SK-N-SH treated with all-trans-retinoic acid at 6 μM for 48 hours (cell line): ENCODE measurements around the gene HASPIN.

Source experiments
- ATAC-seq: fragments of 200-7000 bp; cut with Tn5 transposase; 3 replicates; pipeline ENCODE4 v1.9.1; 2020; ENCODE audit warnings: mild to moderate bottlenecking, moderate library complexity
- ARNTL ChIP-seq: fragments of 450-650 bp; formaldehyde crosslinking; IDR thresholded peaks from 2 replicates; pipeline ENCODE4 v1.5.0; 2020; ENCODE audit warnings: low read depth, mild to moderate bottlenecking, moderate library complexity, borderline replicate concordance
- BACH2 ChIP-seq: fragments of 250-450 bp; sonication (Bioruptor Pico); IDR thresholded peaks from 2 replicates; pipeline ENCODE4 v1.9.0; 2021; ENCODE audit warnings: mild to moderate bottlenecking, borderline replicate concordance
- CSDC2 ChIP-seq: fragments of 250-450 bp; sonication (Bioruptor Pico); IDR thresholded peaks from 2 replicates; pipeline ENCODE4 v1.5.0; 2020; ENCODE audit warnings: mild to moderate bottlenecking, moderate library complexity
- ESRRG ChIP-seq: fragments of 250-450 bp; sonication (Bioruptor Pico); IDR thresholded peaks from 2 replicates; pipeline ENCODE4 v1.6.1; 2021; ENCODE audit warnings: mild to moderate bottlenecking
- GLIS3 ChIP-seq: fragments of 250-450 bp; sonication (Bioruptor Pico); IDR thresholded peaks from 2 replicates; pipeline ENCODE4 v1.5.0; 2020; ENCODE audit warnings: mild to moderate bottlenecking, moderate library complexity
- ISL1 ChIP-seq: fragments of 250-450 bp; sonication (Bioruptor Pico); IDR thresholded peaks from 2 replicates; pipeline ENCODE4 v2.1.2; 2022; ENCODE audit warnings: mild to moderate bottlenecking, moderate library complexity
- OSR1 ChIP-seq: fragments of 250-450 bp; sonication (Bioruptor Pico); IDR thresholded peaks from 2 replicates; pipeline ENCODE4 v1.8.0; 2022; ENCODE audit warnings: moderate library complexity, mild to moderate bottlenecking, inconsistent platforms
- PATZ1 ChIP-seq: fragments of 250-450 bp; sonication (Bioruptor Pico); IDR thresholded peaks from 2 replicates; pipeline ENCODE4 v1.8.0; 2020; ENCODE audit warnings: mild to moderate bottlenecking, moderate library complexity, borderline replicate concordance
- PPARA ChIP-seq: fragments of 250-450 bp; sonication (Bioruptor Pico); IDR thresholded peaks from 2 replicates; pipeline ENCODE4 v1.5.0; 2020; ENCODE audit warnings: mild to moderate bottlenecking, borderline replicate concordance
- RARB ChIP-seq: fragments of 250-450 bp; sonication (Bioruptor Pico); IDR thresholded peaks from 2 replicates; pipeline ENCODE4 v1.8.0; 2021; ENCODE audit warnings: mild to moderate bottlenecking, moderate library complexity
- SNAI2 ChIP-seq: fragments of 250-450 bp; sonication (Bioruptor Pico); IDR thresholded peaks from 2 replicates; pipeline ENCODE4 v1.5.0; 2020; ENCODE audit warnings: mild to moderate bottlenecking, moderate library complexity
- TCF4 ChIP-seq: fragments of 250-450 bp; sonication (Bioruptor Pico); IDR thresholded peaks from 2 replicates; pipeline ENCODE4 v1.8.0; 2021; ENCODE audit warnings: mild to moderate bottlenecking, moderate library complexity, borderline replicate concordance
- TOX ChIP-seq: fragments of 250-450 bp; sonication (Bioruptor Pico); IDR thresholded peaks from 2 replicates; pipeline ENCODE4 v1.8.0; 2021; ENCODE audit warnings: mild to moderate bottlenecking, moderate library complexity, borderline replicate concordance
- TSHZ2 ChIP-seq: fragments of 250-450 bp; sonication (Bioruptor Pico); IDR thresholded peaks from 2 replicates; pipeline ENCODE4 v1.5.0; 2020; ENCODE audit warnings: mild to moderate bottlenecking, moderate library complexity
- ZC3H10 ChIP-seq: fragments of 250-450 bp; sonication (Bioruptor Pico); IDR thresholded peaks from 2 replicates; pipeline ENCODE4 v1.5.1; 2021; ENCODE audit warnings: mild to moderate bottlenecking, moderate library complexity
- ZFP3 ChIP-seq: fragments of 250-450 bp; sonication (Bioruptor Pico); IDR thresholded peaks from 2 replicates; pipeline ENCODE4 v1.5.0; 2020; ENCODE audit warnings: mild to moderate bottlenecking, moderate library complexity
- ZFP30 ChIP-seq: fragments of 450-650 bp; formaldehyde crosslinking; IDR thresholded peaks from 2 replicates; pipeline ENCODE4 v1.5.0; 2022; ENCODE audit warnings: mild to moderate bottlenecking, moderate library complexity
- ZNF565 ChIP-seq: fragments of 450-650 bp; formaldehyde crosslinking; conservative IDR thresholded peaks from 2 replicates; pipeline ENCODE4 v1.5.0; 2020; ENCODE audit warnings: low read depth, mild to moderate bottlenecking, moderate library complexity
- ZNF70 ChIP-seq: fragments of 450-650 bp; formaldehyde crosslinking; IDR thresholded peaks from 2 replicates; pipeline ENCODE4 v1.5.0; 2020; ENCODE audit warnings: mild to moderate bottlenecking, moderate library complexity
- ZNF8 ChIP-seq: fragments of 450-650 bp; formaldehyde crosslinking; IDR thresholded peaks from 2 replicates; pipeline ENCODE4 v1.5.0; 2020; ENCODE audit warnings: mild to moderate bottlenecking, moderate library complexity
- TF ChIP-seq, protein P1 (sequence below): fragments of 250-450 bp; sonication (Bioruptor Pico); IDR thresholded peaks from 2 replicates; pipeline ENCODE4 v1.8.0; 2021; ENCODE audit warnings: low read depth, mild to moderate bottlenecking, moderate library complexity, borderline replicate concordance
- TF ChIP-seq, protein P2 (sequence below): fragments of 250-450 bp; sonication (Bioruptor Pico); IDR thresholded peaks from 2 replicates; pipeline ENCODE4 v1.5.1; 2021; ENCODE audit warnings: mild to moderate bottlenecking, moderate library complexity

The HASPIN gene

GRCh38 chr17:3747805-3748204, 24.1 kb downstream of the HASPIN start (continued):
- TF ChIP-seq TCF4 (CRISPR knock-in tag) = no peak
- no peak for TF ChIP-seq GLIS3 (CRISPR knock-in tag)

DNA sequence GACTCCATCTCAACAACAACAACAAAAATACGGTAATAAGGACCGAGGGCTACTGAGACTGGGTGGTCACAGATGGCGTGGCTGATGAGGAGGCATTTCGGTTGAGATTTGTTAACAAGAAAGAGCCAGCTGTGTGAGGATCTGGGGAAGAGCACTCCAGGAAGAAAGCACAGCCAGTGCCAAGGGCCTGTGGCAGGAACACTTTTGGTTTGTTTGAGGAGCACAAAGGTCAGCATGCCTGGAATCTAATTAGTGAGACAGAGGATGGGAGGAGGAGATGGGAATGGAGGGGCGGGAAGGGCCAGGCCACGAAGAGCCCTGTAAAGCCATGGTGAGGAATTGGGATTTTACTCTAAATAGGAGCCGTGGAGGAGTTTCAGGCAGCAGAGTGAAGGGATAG, 24.9 kb downstream of the HASPIN start:
- TF ChIP-seq TOX (CRISPR knock-in tag) (no peak), OSR1 (CRISPR knock-in tag) (no peak), ZNF565 (CRISPR knock-in tag) (no peak), ZFP3 (CRISPR knock-in tag) (no peak), PPARA (no peak), ZFP30 (CRISPR knock-in tag) (no peak), TCF4 (CRISPR knock-in tag) (no peak), SNAI2 (CRISPR knock-in tag) (no peak), ZNF70 (CRISPR knock-in tag) (no peak), GLIS3 (CRISPR knock-in tag) (no peak), ARNTL (CRISPR knock-in tag) (no peak), ZNF8 (CRISPR knock-in tag) (no peak), TSHZ2 (no peak), ISL1 (CRISPR knock-in tag) (no peak), RARB (CRISPR knock-in tag) (no peak), ESRRG (CRISPR knock-in tag) (no peak), ZC3H10 (no peak)
- TF ChIP-seq, protein P1, sequence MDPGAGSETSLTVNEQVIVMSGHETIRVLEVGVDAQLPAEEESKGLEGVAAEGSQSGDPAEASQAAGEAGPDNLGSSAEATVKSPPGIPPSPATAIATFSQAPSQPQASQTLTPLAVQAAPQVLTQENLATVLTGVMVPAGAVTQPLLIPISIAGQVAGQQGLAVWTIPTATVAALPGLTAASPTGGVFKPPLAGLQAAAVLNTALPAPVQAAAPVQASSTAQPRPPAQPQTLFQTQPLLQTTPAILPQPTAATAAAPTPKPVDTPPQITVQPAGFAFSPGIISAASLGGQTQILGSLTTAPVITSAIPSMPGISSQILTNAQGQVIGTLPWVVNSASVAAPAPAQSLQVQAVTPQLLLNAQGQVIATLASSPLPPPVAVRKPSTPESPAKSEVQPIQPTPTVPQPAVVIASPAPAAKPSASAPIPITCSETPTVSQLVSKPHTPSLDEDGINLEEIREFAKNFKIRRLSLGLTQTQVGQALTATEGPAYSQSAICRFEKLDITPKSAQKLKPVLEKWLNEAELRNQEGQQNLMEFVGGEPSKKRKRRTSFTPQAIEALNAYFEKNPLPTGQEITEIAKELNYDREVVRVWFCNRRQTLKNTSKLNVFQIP = no peak
- TF ChIP-seq, protein P2, sequence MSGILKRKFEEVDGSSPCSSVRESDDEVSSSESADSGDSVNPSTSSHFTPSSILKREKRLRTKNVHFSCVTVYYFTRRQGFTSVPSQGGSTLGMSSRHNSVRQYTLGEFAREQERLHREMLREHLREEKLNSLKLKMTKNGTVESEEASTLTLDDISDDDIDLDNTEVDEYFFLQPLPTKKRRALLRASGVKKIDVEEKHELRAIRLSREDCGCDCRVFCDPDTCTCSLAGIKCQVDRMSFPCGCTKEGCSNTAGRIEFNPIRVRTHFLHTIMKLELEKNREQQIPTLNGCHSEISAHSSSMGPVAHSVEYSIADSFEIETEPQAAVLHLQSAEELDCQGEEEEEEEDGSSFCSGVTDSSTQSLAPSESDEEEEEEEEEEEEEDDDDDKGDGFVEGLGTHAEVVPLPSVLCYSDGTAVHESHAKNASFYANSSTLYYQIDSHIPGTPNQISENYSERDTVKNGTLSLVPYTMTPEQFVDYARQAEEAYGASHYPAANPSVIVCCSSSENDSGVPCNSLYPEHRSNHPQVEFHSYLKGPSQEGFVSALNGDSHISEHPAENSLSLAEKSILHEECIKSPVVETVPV (CRISPR knock-in tag) = no peak
- no peak for ATAC-seq

GRCh38 chr17:3750296-3750695, 26.6 kb downstream of the HASPIN start:
- ATAC-seq = no peak
- TF ChIP-seq ISL1 (CRISPR knock-in tag) (no peak), OSR1 (CRISPR knock-in tag) (no peak), ZFP3 (CRISPR knock-in tag) (no peak), ZFP30 (CRISPR knock-in tag) (no peak), ESRRG (CRISPR knock-in tag) (no peak), TOX (CRISPR knock-in tag) (no peak), PPARA (no peak), CSDC2 (CRISPR knock-in tag) (no peak)
- TF ChIP-seq, protein P1 = no peak

DNA sequence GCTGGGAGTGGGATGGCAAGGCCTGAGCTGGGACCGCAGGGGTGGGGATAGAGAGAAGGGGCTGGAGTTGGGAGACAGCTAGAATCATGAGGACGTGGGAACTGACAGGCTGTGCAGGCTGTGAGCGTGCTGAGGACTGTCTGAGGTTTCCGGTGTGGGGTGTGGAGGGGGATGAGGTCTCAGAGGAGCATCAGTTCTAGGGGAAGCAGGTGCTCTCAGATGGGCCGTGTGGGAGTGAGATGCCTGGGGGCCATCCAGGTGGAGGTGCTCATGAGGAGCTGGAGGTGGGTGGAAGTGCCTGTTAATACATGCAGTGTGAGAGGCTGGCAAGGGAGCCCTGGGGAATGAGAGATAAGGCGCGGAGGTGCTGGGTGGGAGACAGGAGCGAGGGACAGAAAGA, 27.2 kb downstream of the HASPIN start:
- TF ChIP-seq SNAI2 (CRISPR knock-in tag) (no peak), BACH2 (CRISPR knock-in tag) (no peak), ZFP30 (CRISPR knock-in tag) (no peak), ISL1 (CRISPR knock-in tag) (no peak), TSHZ2 (no peak), TCF4 (CRISPR knock-in tag) (no peak), ARNTL (CRISPR knock-in tag) (no peak), ZC3H10 (no peak), PATZ1 (CRISPR knock-in tag) (no peak), ZNF565 (CRISPR knock-in tag) (no peak), PPARA (no peak), ESRRG (CRISPR knock-in tag) (no peak), ZNF70 (CRISPR knock-in tag) (no peak)
- no peak for ATAC-seq
